HCT116 (cell line): Measurements from ENCODE around the gene PIK3R6. TPM values are rescaled to one million over a fixed set of nuclear protein-coding genes. Genes with fewer than 3 reads are reported as not detected.

ENCODE experiments used
- ATAC-seq: fragments of 200-7000 bp; cut with Tn5 transposase; 2 replicates; pipeline ENCODE4 v1.9.1; 2020; ENCODE audit warnings: mild to moderate bottlenecking, moderate library complexity
- BruUV-seq: library from RNA; stranded (reverse); fragments of 400-500 nt; replicated peaks from 2 replicates; lab custom pipeline; 2021; lab: Mats Ljungman, UMichigan
- CTCF ChIA-PET: fragments of 300-600 bp; sonication (Branson Sonifier 250); formaldehyde crosslinking; loops from one replicate; lab custom pipeline; 2021; ENCODE audit warnings: antibody characterized with exemption; lab: Charles Lee
- POLR2A ChIA-PET: fragments of 300-600, 350-600 bp; sonication (Branson Sonifier 250); formaldehyde crosslinking; loops from one replicate; lab custom pipeline; 2021; ENCODE audit warnings: antibody characterized with exemption; lab: Charles Lee
- RAD21 ChIA-PET, 2 experiments: fragments of 300-600 bp; sonication (Branson Sonifier 250); formaldehyde crosslinking; loops; one replicate each; lab custom pipeline; 2023; ENCODE audit warnings: low total read pairs in 2 of 2; ENCODE audit not compliant: uncharacterized antibody in 2 of 2, unreplicated experiment in 2 of 2, low non-redundant PET in 1 of 2; lab: Charles Lee
- DNase-seq: peaks from one replicate; pipeline ENCODE4 v3.0.0-alpha.2; 2010; ENCODE audit warnings: low read depth, low spot score
- H2AFZ ChIP-seq: fragments of 200-600 bp; shearing (Covaris generic), sonication (generic); 2 replicates; pipeline ENCODE4 v1.6.1; 2017; ENCODE audit warnings: low read depth, mixed run types, mixed read lengths, antibody characterized with exemption, low read length; ENCODE audit not compliant: poor library complexity, severe bottlenecking
- H3K27ac ChIP-seq: 2 replicates; pipeline ENCODE4 v1.5.1; 2012; ENCODE audit warnings: low read depth, low read length
- H3K27me3 ChIP-seq: fragments of 200-600 bp; sonication (generic); 2 replicates; pipeline ENCODE4 v1.6.1; 2016; ENCODE audit warnings: mixed run types, low read length, mixed read lengths; ENCODE audit not compliant: insufficient read depth
- H3K36me3 ChIP-seq, 2 experiments: fragments of 200-500 bp in 1 of 2; fragments of 200-600 bp in 1 of 2; sonication (Bioruptor generic) in 1 of 2; sonication (generic) in 1 of 2; 2 replicates each; pipeline versions ENCODE4 v1.5.1 to v1.6.1; 2014 to 2016; ENCODE audit warnings: low read length in 2 of 2, inconsistent platforms in 1 of 2, mixed read lengths in 1 of 2, mixed run types in 1 of 2; ENCODE audit not compliant: insufficient read depth in 2 of 2, control insufficient read depth in 1 of 2
- H3K4me1 ChIP-seq, 2 experiments: fragments of 200-600 bp in 1 of 2; sonication (generic) in 1 of 2; 2 replicates each; pipeline versions ENCODE4 v1.5.1 to v1.6.1; 2012 to 2017; ENCODE audit warnings: low read length in 2 of 2, inconsistent platforms in 1 of 2, mild to moderate bottlenecking in 1 of 2, mixed read lengths in 1 of 2, mixed run types in 1 of 2, moderate library complexity in 1 of 2; ENCODE audit not compliant: insufficient read depth in 2 of 2, control insufficient read depth in 1 of 2
- H3K4me2 ChIP-seq: fragments of 200-600 bp; sonication (generic); 2 replicates; pipeline ENCODE4 v1.6.1; 2017; ENCODE audit warnings: mixed run types, low read length, mixed read lengths
- H3K4me3 ChIP-seq, 2 experiments: fragments of 200-600 bp in 1 of 2; sonication (generic) in 1 of 2; replicated peaks in 1 of 2; 2 replicates each; pipeline ENCODE4 v1.5.1; 2011 to 2016; ENCODE audit warnings: low read length in 2 of 2, control low read depth in 1 of 2, low read depth in 1 of 2, mild to moderate bottlenecking in 1 of 2, mixed read lengths in 1 of 2, mixed run types in 1 of 2
- H3K79me2 ChIP-seq: fragments of 200-600 bp; sonication (generic); 2 replicates; pipeline ENCODE4 v1.6.1; 2017; ENCODE audit warnings: mild to moderate bottlenecking, mixed run types, low read length, moderate library complexity, mixed read lengths; ENCODE audit not compliant: insufficient read depth
- H3K9ac ChIP-seq: fragments of 200-600 bp; sonication (generic); 2 replicates; pipeline ENCODE4 v1.6.1; 2016; ENCODE audit warnings: low read length, mixed read lengths
- H3K9me2 ChIP-seq: fragments of 200-600 bp; sonication (generic), shearing (Covaris generic); 2 replicates; pipeline ENCODE4 v1.6.1; 2017; ENCODE audit warnings: mixed run types, mild to moderate bottlenecking, moderate library complexity; ENCODE audit not compliant: insufficient read depth
- H3K9me3 ChIP-seq, 2 experiments: fragments of 200-500 bp in 1 of 2; fragments of 200-600 bp in 1 of 2; sonication (Bioruptor generic) in 1 of 2; sonication (generic) in 1 of 2; 2 replicates each; pipeline ENCODE4 v1.6.1; 2014 to 2017; ENCODE audit warnings: low read length in 2 of 2, mixed read lengths in 2 of 2, inconsistent platforms in 1 of 2, low read depth in 1 of 2, mild to moderate bottlenecking in 1 of 2, mixed run types in 1 of 2, moderate library complexity in 1 of 2; ENCODE audit not compliant: control insufficient read depth in 1 of 2, insufficient read depth in 1 of 2
- H4K20me1 ChIP-seq: fragments of 200-600 bp; sonication (generic), shearing (Covaris generic); 2 replicates; pipeline ENCODE4 v1.6.1; 2017; ENCODE audit warnings: mixed run types, mild to moderate bottlenecking, moderate library complexity; ENCODE audit not compliant: insufficient read depth
- ATF3 ChIP-seq: IDR thresholded peaks from 2 replicates; pipeline ENCODE4 v1.6.1; 2012
- CBX3 ChIP-seq: IDR thresholded peaks from 2 replicates; pipeline ENCODE4 v1.6.1; 2012; ENCODE audit warnings: low read depth
- EGR1 ChIP-seq: IDR thresholded peaks from 2 replicates; pipeline ENCODE4 v1.6.1; 2012; ENCODE audit warnings: low read depth
- ELF1 ChIP-seq: IDR thresholded peaks from 2 replicates; pipeline ENCODE4 v1.6.1; 2012; ENCODE audit warnings: low read depth, borderline replicate concordance
- EZH2 ChIP-seq: fragments of 200-600 bp; sonication (generic); IDR thresholded peaks from 2 replicates; pipeline ENCODE4 v1.6.1; 2017; ENCODE audit warnings: antibody characterized with exemption, mixed run types
- EZH2phosphoT487 ChIP-seq: fragments of 200-600 bp; IDR thresholded peaks from 2 replicates; pipeline ENCODE4 v1.6.1; 2018; ENCODE audit warnings: antibody characterized with exemption, borderline replicate concordance
- FOSL1 ChIP-seq: IDR thresholded peaks from 2 replicates; pipeline ENCODE4 v1.6.1; 2012; ENCODE audit warnings: low read depth
- JUND ChIP-seq: IDR thresholded peaks from 2 replicates; pipeline ENCODE4 v1.6.1; 2012
- MAX ChIP-seq: IDR thresholded peaks from 2 replicates; pipeline ENCODE4 v1.6.1; 2012
- POLR2A ChIP-seq: IDR thresholded peaks from 2 replicates; pipeline ENCODE4 v1.7.0; 2011; ENCODE audit warnings: borderline replicate concordance; ENCODE audit not compliant: insufficient read depth, insufficient read length; ENCODE audit errors: extremely low read depth
- REST ChIP-seq: IDR thresholded peaks from 2 replicates; pipeline ENCODE4 v1.6.1; 2012; ENCODE audit warnings: low read depth
- SIN3A ChIP-seq: IDR thresholded peaks from 2 replicates; pipeline ENCODE4 v1.6.1; 2012; ENCODE audit warnings: low read depth
- SP1 ChIP-seq: IDR thresholded peaks from 2 replicates; pipeline ENCODE4 v1.6.1; 2012; ENCODE audit warnings: low read depth
- SRF ChIP-seq: IDR thresholded peaks from 2 replicates; pipeline ENCODE4 v1.6.1; 2012; ENCODE audit warnings: low read depth
- ZBTB33 ChIP-seq: IDR thresholded peaks from 2 replicates; pipeline ENCODE4 v1.6.1; 2011; ENCODE audit warnings: mild to moderate bottlenecking, low read length, moderate library complexity; ENCODE audit not compliant: insufficient replicate concordance; ENCODE audit errors: extremely low read depth
- ZFX ChIP-seq: fragments of 450-650 bp; IDR thresholded peaks from 2 replicates; pipeline ENCODE4 v1.6.1; 2017
- ZNF274 ChIP-seq: fragments of 200-500 bp; sonication (Bioruptor generic); IDR thresholded peaks from 2 replicates; pipeline ENCODE4 v1.6.1; 2014; ENCODE audit warnings: mild to moderate bottlenecking, low read depth, low read length, inconsistent platforms
- intact Hi-C: fragments of 100-400 bp; cut with micrococcal nuclease; formaldehyde crosslinking; loops from 2 replicates; pipeline ENCODE4 v1.10.0; 2022
- total RNA-seq: library from RNA; stranded (reverse); gene quantifications from one replicate; pipeline ENCODE4 v1.2.1, GENCODE V29; 2021; ENCODE audit not compliant: unreplicated experiment

Gene PIK3R6
- total RNA-seq, 1 experiment from 2014 or later = 0.07 TPM

DNA sequence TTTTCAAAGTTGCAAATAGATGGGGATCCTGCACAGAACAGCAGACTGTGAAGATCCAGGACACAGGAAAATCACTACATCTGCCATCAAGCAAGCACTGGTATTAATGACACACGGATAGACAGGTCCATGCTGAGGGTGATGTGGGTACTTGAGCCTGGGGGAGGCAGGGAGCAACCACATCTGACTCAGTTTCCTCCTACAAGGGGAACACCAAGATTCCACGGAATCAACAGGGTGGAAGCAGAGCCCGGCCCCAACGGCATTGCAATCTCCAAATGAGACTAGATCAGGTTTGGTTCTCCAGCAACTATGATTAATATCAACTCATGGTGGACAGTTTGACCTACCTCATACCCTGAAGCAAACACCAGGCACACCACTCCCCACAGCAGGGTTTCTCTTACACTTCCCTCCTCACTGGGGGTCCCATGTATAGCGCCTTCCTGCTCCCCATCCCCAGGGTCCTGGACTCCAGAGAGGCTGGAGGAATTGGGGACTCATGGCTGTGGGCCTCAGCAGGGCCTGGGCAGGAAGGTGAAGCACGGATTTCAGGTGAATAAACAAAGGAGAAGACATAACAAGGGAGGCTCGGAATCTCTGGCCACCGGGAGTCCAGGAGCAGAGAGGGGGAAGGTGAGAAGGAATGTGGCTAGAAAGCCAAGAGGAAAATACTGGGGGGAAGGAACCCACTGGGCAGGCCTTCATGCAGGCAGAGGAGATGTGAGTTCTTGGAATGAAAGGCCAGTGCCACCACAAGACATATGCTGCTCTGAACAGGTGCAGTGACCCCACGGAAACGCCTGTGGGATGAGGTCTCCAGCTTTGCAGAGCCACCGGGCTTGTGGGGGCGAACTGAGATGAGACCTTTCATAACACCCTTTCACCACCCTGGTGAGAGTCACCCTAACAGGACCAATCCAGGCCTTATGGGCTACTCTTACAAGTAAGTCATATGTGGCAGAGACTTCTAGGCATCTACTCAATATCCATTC is 29.5 kb upstream of the PIK3R6 start:
- TF ChIP-seq JUND (no peak), MAX (no peak), EZH2phosphoT487 (no peak), SRF (no peak), ZFX (no peak), CBX3 (no peak), SP1 (no peak), ZBTB33 (no peak), REST (no peak), ATF3 (no peak), EZH2 (no peak), POLR2A (no peak), ZNF274 (no peak), FOSL1 (no peak), SIN3A (no peak), EGR1 (no peak), ELF1 (no peak)
- Histone ChIP-seq H3K27ac (no peak overlapping the region), H3K4me3 (no peak overlapping the region), H4K20me1 (no peaks in the 10 kb centered on the region), H3K36me3 (no peaks in the 10 kb centered on the region), H2AFZ (no peak overlapping the region), H3K9me3 (no peaks in the 10 kb centered on the region), H3K79me2 (no peaks in the 10 kb centered on the region), H3K4me1 (peaks cover 0 to 5% of the 10 kb centered on the region in 2 experiments; a peak in 1 of 4 replicates), H3K27me3 (peaks cover 3% of the 10 kb centered on the region; the same call in 1 of the 2 replicates), H3K9ac (no peak overlapping the region), H3K4me2 (no peak overlapping the region), H3K9me2 (no peaks in the 10 kb centered on the region)
- DNase-seq (no peak), ATAC-seq (no peak)
- RAD21 ChIA-PET = no interaction called here
- POLR2A ChIA-PET = no interaction called here
- no TSS peak for BruUV-seq
- CTCF ChIA-PET = interaction anchor here (1.4 kb wide), 1 partner anchor 8 kb away, joined by 4 read pairs; no protein-coding TSS in a partner anchor
- intact Hi-C loops = loop anchor here (10.0 kb wide), 2 partner anchors 512 to 628 kb away; partner anchors contain the start of gene RPL26
